K562 (cell line): Measurements from ENCODE around the gene BEST2. TPM values are rescaled to one million over a fixed set of nuclear protein-coding genes. Genes with fewer than 3 reads are reported as not detected.

Experiments
- ARID2 ChIP-seq: fragments of 450-650 bp; IDR thresholded peaks from 2 replicates; pipeline ENCODE4 v1.6.1; 2017; ENCODE audit warnings: antibody characterized with exemption, mild to moderate bottlenecking
- CBX1 ChIP-seq: sonication (generic); IDR thresholded peaks from 2 replicates; pipeline ENCODE4 v1.6.1; 2016; ENCODE audit warnings: antibody characterized with exemption, low read depth, mild to moderate bottlenecking
- NCOA1 ChIP-seq: fragments of 450-650 bp; IDR thresholded peaks from 2 replicates; pipeline ENCODE4 v1.6.1; 2016; ENCODE audit warnings: low read depth
- NCOA4 ChIP-seq: fragments of 450-650 bp; IDR thresholded peaks from 2 replicates; pipeline ENCODE4 v1.6.1; 2018; ENCODE audit warnings: mild to moderate bottlenecking; ENCODE audit not compliant: partially characterized antibody
- NR2F6 ChIP-seq: fragments of 450-650 bp; formaldehyde crosslinking; IDR thresholded peaks from 2 replicates; pipeline ENCODE4 v1.4.0; 2020; ENCODE audit warnings: mild to moderate bottlenecking
- SIRT6 ChIP-seq: IDR thresholded peaks from one replicate; pipeline ENCODE4 v1.6.1; 2012; ENCODE audit warnings: low read depth, mild to moderate bottlenecking, control low read depth, inconsistent platforms, low read length, moderate library complexity
- TAF15 ChIP-seq: fragments of 200-400 bp; formaldehyde crosslinking; IDR thresholded peaks from 2 replicates; pipeline ENCODE4 v1.6.1; 2017; ENCODE audit warnings: mild to moderate bottlenecking, low read depth, low read length, moderate library complexity
- TBL1XR1 ChIP-seq, 2 experiments: IDR thresholded peaks; 2 replicates each; pipeline ENCODE4 v1.6.1; 2012; ENCODE audit warnings: improper control_type of control experiment in 2 of 2, low read length in 2 of 2, mild to moderate bottlenecking in 1 of 2
- ZC3H8 ChIP-seq: fragments of 450-650 bp; IDR thresholded peaks from 2 replicates; pipeline ENCODE4 v1.6.1; 2017
- polyA plus RNA-seq, 8 experiments: library from polyadenylated mRNA; depleted of rRNA in 4 of 8; stranded (reverse) in 5 of 8; unstranded in 3 of 8; fragments of >200 nt; fragmentation: Nextera tagmentation in 2 of 8; fragmentation: Illumina TruSeq in 1 of 8; extraction: Ambion mirVana in 2 of 8; extraction: Trizol in 1 of 8; gene quantifications; 2 replicates each; pipeline versions ENCODE4 v1.2.1 to v1.2.3, GENCODE V29; 2011 to 2014; ENCODE audit warnings: inconsistent platforms in 1 of 8, missing spikeins in 1 of 8
- total RNA-seq, 7 experiments: library from RNA; depleted of rRNA in 6 of 7; stranded (reverse); fragments of >200 nt in 6 of 7; fragmentation: Illumina TruSeq in 2 of 7; extraction: Trizol in 2 of 7; gene quantifications; 2 replicates each; pipeline versions ENCODE4 v1.2.1 to v1.2.3, GENCODE V29; 2011 to 2021; ENCODE audit warnings: low replicate concordance in 1 of 7
- TF ChIP-seq, protein P1 (sequence below): fragments of 250-450 bp; sonication (Bioruptor Pico); IDR thresholded peaks from 2 replicates; pipeline ENCODE4 v1.5.0; 2021; ENCODE audit warnings: mild to moderate bottlenecking, moderate library complexity
- TF ChIP-seq, protein P2 (sequence below): sonication (generic); formaldehyde crosslinking; IDR thresholded peaks from 2 replicates; pipeline ENCODE4 v1.8.1; 2023; ENCODE audit warnings: mild to moderate bottlenecking, missing genetic modification reagents, moderate library complexity
- TF ChIP-seq, protein P3 (sequence below), 2 experiments: fragments of 200-800 bp in 1 of 2; sonication (Bioruptor generic) in 1 of 2; sonication (generic) in 1 of 2; formaldehyde crosslinking in 1 of 2; IDR thresholded peaks in 1 of 2; conservative IDR thresholded peaks in 1 of 2; 2 replicates each; pipeline versions ENCODE4 v1.5.0 to v1.6.1; 2016 to 2020; ENCODE audit warnings: missing compliant biosample characterization in 1 of 2, missing genetic modification characterization in 1 of 2, missing genetic modification reagents in 1 of 2
- TF ChIP-seq, protein P4 (sequence below): sonication (generic); formaldehyde crosslinking; IDR thresholded peaks from 2 replicates; pipeline ENCODE4 v1.8.0; 2023; ENCODE audit warnings: missing genetic modification reagents, mild to moderate bottlenecking, borderline replicate concordance

The BEST2 gene
- total and polyA plus RNA-seq, 9 of the 15 experiments (the other 6 are each of a cell fraction or from before 2014, with no cell fraction given) = not detected

DNA sequence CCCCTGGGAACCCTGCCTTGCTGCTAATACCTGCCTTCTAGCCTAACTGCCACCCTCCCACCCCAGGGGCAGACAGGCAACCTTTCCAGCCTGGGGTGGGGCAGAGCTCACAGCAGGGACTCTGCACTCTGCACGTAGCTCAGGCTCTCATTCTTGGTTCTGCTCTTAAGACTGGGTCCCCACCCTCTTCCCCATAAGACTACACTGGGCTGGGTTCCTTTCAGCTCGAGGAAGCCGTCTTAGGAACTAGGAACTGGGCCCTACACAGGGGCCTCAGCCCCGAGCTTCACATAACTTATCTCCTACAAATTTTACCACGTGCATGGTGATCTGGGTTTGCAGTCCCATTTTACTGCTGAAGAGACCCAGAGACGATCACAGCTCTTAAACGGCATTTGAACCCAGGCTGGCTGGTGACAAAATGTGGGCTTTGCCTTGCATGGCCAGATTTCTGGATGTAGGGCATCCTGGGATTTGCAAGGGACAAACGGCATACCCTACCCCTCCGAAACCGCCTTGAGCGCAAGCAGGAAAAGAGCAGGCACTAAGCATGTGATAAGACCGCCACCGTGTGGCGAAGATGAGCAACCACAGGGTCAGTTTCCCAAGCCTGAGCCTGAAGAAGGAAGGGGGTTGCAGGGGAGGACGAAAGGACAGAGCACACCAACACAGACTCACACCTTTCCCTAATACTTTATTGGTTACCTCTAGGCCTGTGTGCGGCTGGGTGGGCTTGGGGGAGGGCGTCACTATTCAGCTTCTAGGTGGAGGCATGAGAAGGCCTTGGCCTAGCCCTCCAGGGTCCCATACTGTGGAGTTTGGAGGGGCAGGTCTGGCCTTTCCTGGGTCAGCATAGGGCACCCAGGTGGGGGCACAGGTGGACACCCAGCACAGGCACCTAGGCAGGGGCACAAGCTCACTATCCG is 44.8 kb downstream of the BEST2 start (continued):
- TF ChIP-seq, protein P1, sequence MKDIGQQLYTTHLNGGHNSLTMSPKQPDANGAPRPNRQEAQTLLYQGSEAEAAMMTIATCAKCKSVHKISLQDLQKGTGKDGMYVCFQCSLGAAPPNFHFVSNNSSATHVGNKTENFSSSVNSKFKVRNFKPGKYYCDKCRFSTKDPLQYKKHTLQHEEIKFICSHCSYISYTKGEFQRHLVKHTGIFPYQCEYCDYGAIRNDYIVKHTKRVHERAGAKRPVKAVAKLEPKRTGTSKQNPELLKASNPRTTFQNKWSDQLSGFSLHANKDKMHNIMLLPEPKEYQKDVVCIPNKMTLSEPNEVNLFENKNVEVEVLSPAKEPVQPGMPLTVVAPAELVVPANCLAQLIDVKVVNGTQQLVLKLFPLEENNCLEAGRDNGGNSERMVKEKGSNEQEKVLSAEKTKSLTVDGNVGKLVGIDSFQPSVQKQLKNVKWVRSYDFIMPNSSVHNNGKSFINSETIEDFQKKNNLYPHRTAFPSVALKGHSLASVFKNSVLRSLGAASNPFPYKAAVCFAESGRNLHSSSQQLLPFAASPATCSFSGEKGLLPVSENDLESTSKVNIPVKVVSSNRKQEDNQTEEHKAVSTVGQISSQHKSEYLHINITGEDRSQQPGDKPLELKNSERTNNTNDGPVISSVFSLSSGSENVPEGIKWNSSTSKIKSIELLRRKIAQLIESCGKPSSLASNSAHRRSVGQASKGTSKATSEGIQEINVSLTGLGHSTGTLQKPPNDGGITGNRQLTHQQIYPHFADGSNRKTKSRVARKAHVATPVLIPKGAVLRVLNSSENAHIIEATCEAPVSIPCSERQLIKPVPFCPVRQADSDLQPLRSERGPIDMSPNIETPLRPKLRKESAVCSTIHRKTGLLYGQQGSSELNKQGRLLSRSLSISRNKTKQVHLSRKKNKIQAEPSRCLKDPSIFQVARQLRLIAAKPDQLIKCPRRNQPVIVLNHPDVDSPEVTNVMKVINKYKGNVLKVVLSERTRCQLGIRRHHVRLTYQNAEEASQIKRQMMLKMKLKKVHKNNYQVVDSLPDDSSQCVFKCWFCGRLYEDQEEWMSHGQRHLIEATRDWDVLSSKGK = no peak
- peak; percentile 92 for TF ChIP-seq ARID2
- TF ChIP-seq NR2F6 (CRISPR knock-in tag) = no peak
- TF ChIP-seq, protein P2, sequence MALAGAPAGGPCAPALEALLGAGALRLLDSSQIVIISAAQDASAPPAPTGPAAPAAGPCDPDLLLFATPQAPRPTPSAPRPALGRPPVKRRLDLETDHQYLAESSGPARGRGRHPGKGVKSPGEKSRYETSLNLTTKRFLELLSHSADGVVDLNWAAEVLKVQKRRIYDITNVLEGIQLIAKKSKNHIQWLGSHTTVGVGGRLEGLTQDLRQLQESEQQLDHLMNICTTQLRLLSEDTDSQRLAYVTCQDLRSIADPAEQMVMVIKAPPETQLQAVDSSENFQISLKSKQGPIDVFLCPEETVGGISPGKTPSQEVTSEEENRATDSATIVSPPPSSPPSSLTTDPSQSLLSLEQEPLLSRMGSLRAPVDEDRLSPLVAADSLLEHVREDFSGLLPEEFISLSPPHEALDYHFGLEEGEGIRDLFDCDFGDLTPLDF (CRISPR knock-in tag) = no peak
- no peak for TF ChIP-seq NCOA1
- TF ChIP-seq TAF15 = no peak
- TF ChIP-seq CBX1 = no peak
- no peak for TF ChIP-seq SIRT6
- TF ChIP-seq, protein P3, sequence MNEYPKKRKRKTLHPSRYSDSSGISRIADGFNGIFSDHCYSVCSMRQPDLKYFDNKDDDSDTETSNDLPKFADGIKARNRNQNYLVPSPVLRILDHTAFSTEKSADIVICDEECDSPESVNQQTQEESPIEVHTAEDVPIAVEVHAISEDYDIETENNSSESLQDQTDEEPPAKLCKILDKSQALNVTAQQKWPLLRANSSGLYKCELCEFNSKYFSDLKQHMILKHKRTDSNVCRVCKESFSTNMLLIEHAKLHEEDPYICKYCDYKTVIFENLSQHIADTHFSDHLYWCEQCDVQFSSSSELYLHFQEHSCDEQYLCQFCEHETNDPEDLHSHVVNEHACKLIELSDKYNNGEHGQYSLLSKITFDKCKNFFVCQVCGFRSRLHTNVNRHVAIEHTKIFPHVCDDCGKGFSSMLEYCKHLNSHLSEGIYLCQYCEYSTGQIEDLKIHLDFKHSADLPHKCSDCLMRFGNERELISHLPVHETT (CRISPR knock-in tag; conservative IDR thresholded peaks at IDR 0.05 in 1 of 2, IDR thresholded peaks at IDR 0.05 in 1 of 2) = no peak
- 0 out of 4 replicates have a peak, but pooled peaks of 1 of the 2 experiments have one; percentile 8 for TF ChIP-seq TBL1XR1 (IDR thresholded peaks at IDR 0.05; ENCODE audit: low read length in 2 of 2)
- TF ChIP-seq ZC3H8 = no peak
- TF ChIP-seq NCOA4 = no peak
- TF ChIP-seq, protein P4, sequence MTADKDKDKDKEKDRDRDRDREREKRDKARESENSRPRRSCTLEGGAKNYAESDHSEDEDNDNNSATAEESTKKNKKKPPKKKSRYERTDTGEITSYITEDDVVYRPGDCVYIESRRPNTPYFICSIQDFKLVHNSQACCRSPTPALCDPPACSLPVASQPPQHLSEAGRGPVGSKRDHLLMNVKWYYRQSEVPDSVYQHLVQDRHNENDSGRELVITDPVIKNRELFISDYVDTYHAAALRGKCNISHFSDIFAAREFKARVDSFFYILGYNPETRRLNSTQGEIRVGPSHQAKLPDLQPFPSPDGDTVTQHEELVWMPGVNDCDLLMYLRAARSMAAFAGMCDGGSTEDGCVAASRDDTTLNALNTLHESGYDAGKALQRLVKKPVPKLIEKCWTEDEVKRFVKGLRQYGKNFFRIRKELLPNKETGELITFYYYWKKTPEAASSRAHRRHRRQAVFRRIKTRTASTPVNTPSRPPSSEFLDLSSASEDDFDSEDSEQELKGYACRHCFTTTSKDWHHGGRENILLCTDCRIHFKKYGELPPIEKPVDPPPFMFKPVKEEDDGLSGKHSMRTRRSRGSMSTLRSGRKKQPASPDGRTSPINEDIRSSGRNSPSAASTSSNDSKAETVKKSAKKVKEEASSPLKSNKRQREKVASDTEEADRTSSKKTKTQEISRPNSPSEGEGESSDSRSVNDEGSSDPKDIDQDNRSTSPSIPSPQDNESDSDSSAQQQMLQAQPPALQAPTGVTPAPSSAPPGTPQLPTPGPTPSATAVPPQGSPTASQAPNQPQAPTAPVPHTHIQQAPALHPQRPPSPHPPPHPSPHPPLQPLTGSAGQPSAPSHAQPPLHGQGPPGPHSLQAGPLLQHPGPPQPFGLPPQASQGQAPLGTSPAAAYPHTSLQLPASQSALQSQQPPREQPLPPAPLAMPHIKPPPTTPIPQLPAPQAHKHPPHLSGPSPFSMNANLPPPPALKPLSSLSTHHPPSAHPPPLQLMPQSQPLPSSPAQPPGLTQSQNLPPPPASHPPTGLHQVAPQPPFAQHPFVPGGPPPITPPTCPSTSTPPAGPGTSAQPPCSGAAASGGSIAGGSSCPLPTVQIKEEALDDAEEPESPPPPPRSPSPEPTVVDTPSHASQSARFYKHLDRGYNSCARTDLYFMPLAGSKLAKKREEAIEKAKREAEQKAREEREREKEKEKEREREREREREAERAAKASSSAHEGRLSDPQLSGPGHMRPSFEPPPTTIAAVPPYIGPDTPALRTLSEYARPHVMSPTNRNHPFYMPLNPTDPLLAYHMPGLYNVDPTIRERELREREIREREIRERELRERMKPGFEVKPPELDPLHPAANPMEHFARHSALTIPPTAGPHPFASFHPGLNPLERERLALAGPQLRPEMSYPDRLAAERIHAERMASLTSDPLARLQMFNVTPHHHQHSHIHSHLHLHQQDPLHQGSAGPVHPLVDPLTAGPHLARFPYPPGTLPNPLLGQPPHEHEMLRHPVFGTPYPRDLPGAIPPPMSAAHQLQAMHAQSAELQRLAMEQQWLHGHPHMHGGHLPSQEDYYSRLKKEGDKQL = no peak
